HTERT RPE-1 (cell line): ENCODE results near the gene PTPRU.
"Not testable (repeated sequence)": the region's sequence is repeated elsewhere in the genome, so short reads cannot be mapped to it uniquely, and the experiment has no call there.

ENCODE experiments used
- in situ Hi-C: fragments of 300-500 bp; cut with MboI; formaldehyde crosslinking; loops from 4 replicates; pipeline ENCODE4 v1.14.3; 2020; ENCODE audit warnings: low sequenced_read_pairs

The PTPRU gene

GRCh38 chr1:29311352-29312030, 75.2 kb downstream of the PTPRU start:
- in situ Hi-C loops: no loop called here

DNA sequence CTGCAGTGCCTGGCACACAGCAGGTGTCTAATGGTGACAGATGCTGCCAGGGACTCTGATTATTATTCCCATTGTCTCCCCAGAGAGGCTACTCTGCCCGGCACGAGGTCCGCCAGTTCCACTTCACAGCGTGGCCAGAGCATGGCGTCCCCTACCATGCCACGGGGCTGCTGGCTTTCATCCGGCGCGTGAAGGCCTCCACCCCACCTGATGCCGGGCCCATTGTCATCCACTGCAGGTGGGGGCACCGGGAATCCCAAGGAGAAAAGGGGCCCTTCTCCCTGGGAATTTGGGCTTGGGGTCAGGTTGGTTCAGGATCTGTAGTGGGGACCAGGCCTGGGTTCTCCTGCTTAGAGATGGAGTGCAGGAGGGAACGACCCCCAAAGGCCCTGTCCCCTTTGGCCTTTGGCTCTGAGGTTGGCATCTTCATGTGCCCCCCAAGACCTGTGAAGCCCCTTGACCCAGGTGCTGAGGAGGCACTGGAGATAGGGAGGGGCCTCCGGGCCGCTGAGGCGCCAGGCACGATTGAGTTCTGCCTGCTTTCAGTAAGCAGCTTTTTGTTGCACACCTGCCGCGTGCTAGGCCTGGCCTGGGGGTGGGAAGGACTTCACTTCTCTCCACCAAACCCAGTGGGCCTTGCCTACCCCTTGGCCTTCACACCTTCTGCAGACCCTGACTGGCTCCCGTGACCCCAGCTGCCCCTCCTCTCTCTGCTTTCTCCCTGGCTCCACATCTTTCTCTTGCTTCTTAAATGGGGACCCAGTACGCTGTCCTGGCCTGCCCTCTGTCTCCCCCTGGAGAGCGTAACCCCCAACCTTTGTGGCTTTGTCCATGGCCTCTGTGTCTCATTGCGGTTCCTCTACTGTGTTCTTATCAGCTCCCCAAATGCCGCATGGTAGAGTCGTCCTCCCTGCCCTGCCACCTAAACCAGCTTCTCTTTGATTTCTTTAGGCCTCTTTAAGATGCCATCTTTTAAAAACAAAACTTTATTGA, 76.4 kb downstream of the PTPRU start:
- in situ Hi-C loops: no loop called here

DNA sequence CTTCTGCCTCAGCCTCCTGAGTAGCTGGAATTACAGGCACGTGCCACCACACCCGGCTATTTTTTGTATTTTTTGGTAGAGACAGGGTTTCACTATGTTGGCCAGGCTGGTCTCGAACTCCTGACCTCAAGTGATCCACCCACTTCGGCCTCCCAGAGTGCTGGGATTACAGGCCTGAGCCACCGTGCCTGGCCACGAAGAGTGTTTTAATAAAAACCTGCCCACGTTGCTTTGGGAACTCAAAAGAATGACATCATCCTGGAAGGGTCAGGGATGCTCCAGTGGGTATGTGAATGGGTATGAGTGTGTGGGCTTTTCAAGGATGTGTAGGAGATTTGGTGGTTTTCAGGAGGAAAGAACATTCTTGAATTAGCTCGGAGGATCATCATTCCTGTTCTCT, 78.4 kb downstream of the PTPRU start:
- in situ Hi-C loops: not testable (repeated sequence)

DNA sequence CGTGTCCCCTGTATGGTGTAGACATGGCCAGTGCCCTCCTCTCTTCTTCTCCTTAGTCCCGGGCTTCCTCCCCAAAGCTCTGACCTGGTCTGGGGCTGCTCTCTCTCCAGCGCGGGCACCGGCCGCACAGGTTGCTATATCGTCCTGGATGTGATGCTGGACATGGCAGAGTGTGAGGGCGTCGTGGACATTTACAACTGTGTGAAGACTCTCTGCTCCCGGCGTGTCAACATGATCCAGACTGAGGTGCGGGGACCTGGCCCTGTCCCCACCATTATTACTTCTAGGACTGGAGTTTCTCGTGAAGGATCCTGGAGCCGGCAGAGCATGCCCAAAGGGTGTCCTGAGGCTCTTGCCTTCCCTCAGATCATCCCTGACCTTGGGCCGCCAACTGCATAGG, 78.9 kb downstream of the PTPRU start:
- in situ Hi-C loops: no loop called here

DNA sequence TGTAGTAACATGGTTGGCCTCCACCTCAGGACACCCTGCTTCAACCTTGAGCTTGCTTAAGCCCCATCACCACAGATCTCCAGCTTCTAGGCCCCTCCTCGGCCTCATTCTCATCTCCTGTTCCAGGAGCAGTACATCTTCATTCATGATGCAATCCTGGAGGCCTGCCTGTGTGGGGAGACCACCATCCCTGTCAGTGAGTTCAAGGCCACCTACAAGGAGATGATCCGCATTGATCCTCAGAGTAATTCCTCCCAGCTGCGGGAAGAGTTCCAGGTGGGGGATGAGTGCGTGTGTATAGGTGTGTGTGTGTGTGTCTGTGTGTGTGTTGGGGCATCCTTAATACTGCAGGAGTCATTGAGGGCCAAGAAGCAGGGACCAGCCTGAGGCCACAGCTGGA, 79.6 kb downstream of the PTPRU start:
- in situ Hi-C loops: no loop called here

GRCh38 chr1:29317063-29317915, 81.0 kb downstream of the PTPRU start:
- in situ Hi-C loops: no loop called here

GRCh38 chr1:29317916-29318530, 81.7 kb downstream of the PTPRU start:
- in situ Hi-C loops: no loop called here

DNA sequence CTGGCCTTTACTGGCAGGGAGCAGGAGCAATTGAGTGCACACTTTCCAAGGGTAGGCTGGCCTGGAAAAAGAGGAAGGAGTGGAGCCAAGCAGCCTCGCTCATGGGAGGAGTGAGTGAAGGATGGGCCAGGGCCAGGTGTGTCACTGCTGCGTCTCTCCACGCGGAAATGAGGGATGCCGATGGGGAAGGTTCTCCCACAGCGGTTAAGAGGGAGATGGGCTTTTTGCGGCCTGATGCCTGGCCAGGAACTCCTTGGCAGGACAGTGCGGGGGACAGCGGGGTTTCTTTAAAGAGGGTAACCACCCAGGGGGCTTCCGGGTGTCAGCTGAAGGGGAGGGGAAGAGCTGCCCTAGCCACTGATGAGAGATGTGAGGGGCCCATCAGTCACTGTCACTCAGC, 82.4 kb downstream of the PTPRU start:
- in situ Hi-C loops: no loop called here

GRCh38 chr1:29319300-29320110, 83.2 kb downstream of the PTPRU start:
- in situ Hi-C loops: no loop called here

DNA sequence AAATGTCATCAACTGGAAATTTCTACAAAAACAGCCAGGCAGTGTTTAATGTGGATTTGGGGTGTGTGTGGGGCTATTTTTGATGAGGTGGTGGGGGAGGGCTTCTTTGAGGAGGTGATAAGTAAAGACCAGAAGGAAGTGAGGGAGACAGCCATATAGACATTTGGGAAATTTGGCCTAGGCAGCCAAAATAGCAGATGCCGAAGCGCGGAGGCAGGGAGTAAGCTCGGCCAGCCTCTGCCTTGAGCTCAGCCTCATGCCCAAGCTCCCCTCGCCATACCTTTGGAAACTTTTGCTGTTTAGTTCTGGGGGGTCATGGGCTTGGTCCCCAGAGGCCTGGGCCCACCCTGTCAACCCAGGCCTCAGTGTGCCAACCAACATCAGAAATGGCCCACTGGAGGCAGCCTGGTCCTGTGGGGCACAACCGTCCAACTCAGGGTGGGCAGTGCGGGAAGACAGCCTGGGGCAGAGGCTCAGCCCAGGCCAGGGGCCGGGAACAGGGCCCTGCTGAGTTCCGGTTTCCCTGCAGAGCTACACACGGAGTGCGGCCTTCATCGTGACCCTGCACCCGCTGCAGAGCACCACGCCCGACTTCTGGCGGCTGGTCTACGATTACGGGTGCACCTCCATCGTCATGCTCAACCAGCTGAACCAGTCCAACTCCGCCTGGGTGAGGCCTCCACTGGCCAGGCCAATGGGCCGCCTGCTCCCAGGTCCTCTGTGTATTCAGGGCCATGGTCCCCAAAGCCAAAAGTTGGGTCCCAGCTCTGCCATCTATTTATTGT, 84.0 kb downstream of the PTPRU start:
- in situ Hi-C loops: no loop called here

DNA sequence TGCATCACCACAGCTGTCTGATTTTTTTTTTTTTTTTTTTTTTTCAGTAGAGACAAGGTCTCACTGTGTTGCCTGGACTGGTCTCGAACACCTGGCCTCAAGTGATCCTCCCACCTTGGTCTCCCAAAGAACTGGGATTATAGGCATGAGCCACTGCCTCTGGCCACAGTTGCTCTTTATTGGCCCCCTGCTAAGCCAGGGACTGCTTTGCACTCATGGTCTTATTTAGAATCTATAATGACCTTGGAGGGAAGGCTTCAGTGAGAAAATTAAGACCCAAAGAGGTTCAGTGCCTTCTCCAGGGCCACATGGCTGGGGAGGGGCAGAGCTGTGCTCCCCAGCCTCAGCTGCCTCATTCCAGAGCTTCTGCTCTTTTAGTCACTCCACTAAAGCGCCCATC, 84.9 kb downstream of the PTPRU start:
- in situ Hi-C loops: no loop called here

- in situ Hi-C loops: no loop called here
Measured at GRCh38 chr1:29322147-29322694, 85.9 kb downstream of the PTPRU start.

- in situ Hi-C loops: no loop called here
Measured at GRCh38 chr1:29322861-29323585, 86.7 kb downstream of the PTPRU start.

DNA sequence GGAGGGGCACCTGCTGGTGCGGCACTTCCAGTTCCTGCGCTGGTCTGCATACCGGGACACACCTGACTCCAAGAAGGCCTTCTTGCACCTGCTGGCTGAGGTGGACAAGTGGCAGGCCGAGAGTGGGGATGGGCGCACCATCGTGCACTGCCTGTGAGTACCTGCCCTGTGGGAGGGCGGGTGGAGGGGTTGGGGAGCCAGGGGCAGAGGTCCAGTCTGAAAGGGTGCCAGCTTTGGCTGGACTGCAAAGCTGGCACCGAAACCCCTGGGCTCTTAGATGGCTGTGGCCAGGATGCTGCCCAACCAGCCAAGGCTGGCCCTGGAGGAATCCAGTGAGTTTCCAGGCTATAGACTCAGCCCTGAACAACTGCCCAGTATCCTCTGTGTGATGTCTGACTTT, 87.3 kb downstream of the PTPRU start:
- in situ Hi-C loops: no loop called here

- in situ Hi-C loops: no loop called here
Measured at GRCh38 chr1:29324202-29324601, 87.9 kb downstream of the PTPRU start.

DNA sequence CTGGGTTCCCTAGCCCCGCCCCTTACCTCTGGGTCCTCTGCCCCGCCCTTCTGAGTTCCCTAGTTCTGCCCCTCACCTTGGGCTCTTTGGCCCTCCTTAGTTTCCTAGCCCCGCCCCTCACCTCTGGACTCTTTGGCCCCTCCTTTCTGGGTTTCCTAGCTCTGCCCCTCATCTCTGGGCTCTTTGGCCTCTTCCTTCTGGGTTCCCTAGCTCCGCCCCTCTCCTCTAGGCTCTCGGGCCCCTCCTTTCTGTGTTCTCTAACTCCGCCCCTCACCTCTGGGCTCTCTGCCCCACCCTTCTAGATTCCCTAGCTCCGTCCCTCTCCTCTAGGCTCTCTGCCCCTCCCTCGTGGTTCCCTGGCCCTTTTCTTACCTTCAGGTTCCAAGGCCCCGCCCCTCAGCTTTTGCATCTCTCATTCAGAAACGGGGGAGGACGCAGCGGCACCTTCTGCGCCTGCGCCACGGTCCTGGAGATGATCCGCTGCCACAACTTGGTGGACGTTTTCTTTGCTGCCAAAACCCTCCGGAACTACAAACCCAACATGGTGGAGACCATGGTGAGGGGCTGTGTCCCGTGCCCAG, 88.5 kb downstream of the PTPRU start:
- in situ Hi-C loops: no loop called here

DNA sequence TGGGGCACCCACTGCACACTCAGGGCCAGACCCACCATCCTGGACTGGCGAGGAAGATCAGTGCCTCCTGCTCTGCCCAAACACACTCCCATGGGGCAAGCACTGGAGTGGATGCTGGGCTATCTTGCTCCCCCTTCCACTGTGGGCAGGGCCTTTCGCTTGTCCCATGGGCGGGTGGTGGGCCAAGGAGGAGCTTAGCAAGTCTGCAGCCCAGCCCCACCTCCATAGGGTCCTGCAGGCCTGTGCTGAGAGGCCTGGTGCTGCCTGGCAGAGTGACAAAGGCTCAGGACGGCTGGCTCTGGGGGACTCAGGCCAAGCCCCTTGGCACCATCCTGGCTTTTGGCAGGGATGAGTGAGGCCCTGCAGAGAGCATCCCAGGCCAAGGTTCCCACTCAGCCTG, 89.4 kb downstream of the PTPRU start:
- in situ Hi-C loops: no loop called here

DNA sequence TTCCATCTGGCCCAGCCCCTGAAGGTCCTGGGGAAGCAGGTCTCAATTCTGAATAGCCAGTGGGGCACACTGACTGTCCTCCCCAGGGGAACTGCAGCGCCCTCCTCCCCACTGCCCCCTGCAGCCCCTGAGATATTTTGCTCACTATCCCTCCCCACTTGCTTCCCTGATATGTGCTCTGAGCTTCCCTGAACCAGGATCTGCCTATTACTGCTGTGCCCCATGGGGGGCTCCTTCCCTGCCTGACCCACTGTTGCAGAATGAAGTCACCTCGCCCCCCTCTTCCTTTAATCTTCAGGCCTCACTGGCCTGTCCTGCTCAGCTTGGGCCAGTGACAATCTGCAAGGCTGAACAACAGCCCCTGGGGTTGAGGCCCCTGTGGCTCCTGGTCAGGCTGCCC, 89.8 kb downstream of the PTPRU start:
- in situ Hi-C loops: no loop called here
